ENCODE results near the gene PIH1D1.
"Not testable (repeated sequence)": the region's sequence is repeated elsewhere in the genome, so short reads cannot be mapped to it uniquely, and the experiment has no call there.

Gene PIH1D1

GRCh38 chr19:49453013-49453756, 1.6 kb upstream of the PIH1D1 start, which contains the start of gene ALDH16A1:
ALDH16A1 (plus strand) TSS chr19:49453225; CDS start chr19:49453332, 107 bp downstream.
- DNase-seq, result peak; percentile 96

- DNase-seq, result no peak
Measured at GRCh38 chr19:49450405-49450804, 1.2 kb downstream of the PIH1D1 start.

GRCh38 chr19:49448432-49448786, 3.2 kb downstream of the PIH1D1 start:
- no peak for DNase-seq

- DNase-seq, result peak; percentile 25
Measured at GRCh38 chr19:49447485-49448431, 3.9 kb downstream of the PIH1D1 start.

GRCh38 chr19:49445997-49446396, 5.6 kb downstream of the PIH1D1 start:
- DNase-seq, result no peak

GRCh38 chr19:49444100-49444700, 7.4 kb downstream of the PIH1D1 start:
- DNase-seq, result not testable (repeated sequence)

GRCh38 chr19:49443366-49444099, 8.1 kb downstream of the PIH1D1 start:
- peak; percentile 91 for DNase-seq

GRCh38 chr19:49442771-49443365, 8.7 kb downstream of the PIH1D1 start:
- peak; percentile 88 for DNase-seq

- DNase-seq, result no peak
Measured at GRCh38 chr19:49442354-49442753, 9.3 kb downstream of the PIH1D1 start.

- DNase-seq, result no peak
Measured at GRCh38 chr19:49441960-49442350, 9.7 kb downstream of the PIH1D1 start.

- DNase-seq, result no peak
Measured at GRCh38 chr19:49441210-49441959, 10.2 kb downstream of the PIH1D1 start, which contains the start of gene SLC17A7. SLC17A7 (minus strand) TSS chr19:49441527; CDS start chr19:49441379, 148 bp downstream.

GRCh38 chr19:49440439-49441209, 11.0 kb downstream of the PIH1D1 start:
- DNase-seq, result no peak

- no peak for DNase-seq
Measured at GRCh38 chr19:49439836-49440235, 11.8 kb downstream of the PIH1D1 start.

- DNase-seq, result no peak
Measured at GRCh38 chr19:49438261-49438660, 13.4 kb downstream of the PIH1D1 start.

- DNase-seq, result no peak
Measured at GRCh38 chr19:49437231-49437630, 14.4 kb downstream of the PIH1D1 start.

- DNase-seq, result no peak
Measured at GRCh38 chr19:49436381-49437017, 15.1 kb downstream of the PIH1D1 start.

- DNase-seq, result no peak
Measured at GRCh38 chr19:49435670-49436069, 15.9 kb downstream of the PIH1D1 start.

- DNase-seq, result no peak
Measured at GRCh38 chr19:49434907-49435583, 16.6 kb downstream of the PIH1D1 start.

- no peak for DNase-seq
Measured at GRCh38 chr19:49433240-49433901, 18.2 kb downstream of the PIH1D1 start.
